Smooth muscle cell (in vitro differentiated cells): ENCODE measurements around the gene AGTPBP1. TPM values are rescaled to one million over a fixed set of nuclear protein-coding genes. Genes with fewer than 3 reads are reported as not detected.

ENCODE experiments used
- DNase-seq: peaks from one replicate; lab custom pipeline; 2025; ENCODE audit not compliant: unreplicated experiment; lab: John Stamatoyannopoulos, UW
- H2AFZ ChIP-seq: fragments of 200-600 bp; sonication (generic); 2 replicates; pipeline ENCODE4 v1.6.0; 2016; ENCODE audit warnings: antibody characterized with exemption, low read depth, mild to moderate bottlenecking
- H3F3A ChIP-seq: fragments of 200-600 bp; sonication (generic); 2 replicates; pipeline ENCODE4 v1.6.0; 2017; ENCODE audit warnings: antibody characterized with exemption, low read depth
- H3K27ac ChIP-seq: fragments of 200-600 bp; sonication (generic); 2 replicates; pipeline ENCODE4 v1.5.1; 2016; ENCODE audit warnings: low read depth, mild to moderate bottlenecking
- H3K27me3 ChIP-seq: fragments of 200-600 bp; sonication (generic); 2 replicates; pipeline ENCODE4 v1.6.1; 2016; ENCODE audit warnings: low read depth, mild to moderate bottlenecking
- H3K36me3 ChIP-seq: fragments of 200-600 bp; sonication (generic); 2 replicates; pipeline ENCODE4 v1.5.1; 2016; ENCODE audit warnings: low read depth
- H3K4me1 ChIP-seq: fragments of 200-600 bp; sonication (generic); 2 replicates; pipeline ENCODE4 v1.5.1; 2016; ENCODE audit warnings: low read depth
- H3K4me2 ChIP-seq: fragments of 200-600 bp; sonication (generic); 2 replicates; pipeline ENCODE4 v1.6.0; 2016; ENCODE audit warnings: mild to moderate bottlenecking
- H3K4me3 ChIP-seq: fragments of 200-600 bp; sonication (generic); 2 replicates; pipeline ENCODE4 v1.5.1; 2016; ENCODE audit warnings: mild to moderate bottlenecking
- H3K79me2 ChIP-seq: fragments of 200-600 bp; sonication (generic); 2 replicates; pipeline ENCODE4 v1.6.0; 2016; ENCODE audit warnings: low read depth, mild to moderate bottlenecking
- H3K9ac ChIP-seq: fragments of 200-600 bp; sonication (generic); 2 replicates; pipeline ENCODE4 v1.6.0; 2016; ENCODE audit warnings: low read depth
- H3K9me3 ChIP-seq: fragments of 200-600 bp; sonication (generic); replicated peaks from 2 replicates; pipeline ENCODE4 v1.5.1; 2016; ENCODE audit warnings: low read depth
- H4K20me1 ChIP-seq: fragments of 200-600 bp; sonication (generic); 2 replicates; pipeline ENCODE4 v1.6.0; 2016; ENCODE audit warnings: low read depth
- CTCF ChIP-seq: fragments of 200-600 bp; sonication (generic); IDR thresholded peaks from 2 replicates; pipeline ENCODE4 v1.5.1; 2017; ENCODE audit warnings: borderline replicate concordance, mild to moderate bottlenecking, antibody characterized with exemption; ENCODE audit not compliant: insufficient read depth, poor library complexity, severe bottlenecking
- WGBS: methylation state at CpG from one replicate; pipeline ENCODE4 v1.1.7; 2016; ENCODE audit warnings: low lambda C conversion rate; 5-methylcytosine and 5-hydroxymethylcytosine counted together
- polyA plus RNA-seq: library from polyadenylated mRNA; unstranded; fragments of >200 nt; fragmentation: Nextera tagmentation; extraction: Ambion mirVana; gene quantifications from 2 replicates; pipeline ENCODE4 v1.2.1, GENCODE V29; 2016
- total RNA-seq: library from RNA; depleted of rRNA; stranded (reverse); fragments of >200 nt; gene quantifications from 2 replicates; pipeline ENCODE4 v1.2.3, GENCODE V29; 2014

Gene AGTPBP1
- total and polyA plus RNA-seq, 2 experiments from 2014 or later, result 4.6 to 7.0 TPM

GRCh38 chr9:85645909-85646627 lies 95.7 kb downstream of the AGTPBP1 start:
- no peaks in the 10 kb centered on the region for H3K36me3 ChIP-seq
- no peak overlapping the region for H3K4me2 ChIP-seq
- no peaks in the 10 kb centered on the region for H3K4me1 ChIP-seq
- H2AFZ ChIP-seq, result no peak overlapping the region
- TF ChIP-seq CTCF, result no peak
- no peaks in the 10 kb centered on the region for H3K27me3 ChIP-seq
- no peaks in the 10 kb centered on the region for H3F3A ChIP-seq
- no peak overlapping the region for H3K27ac ChIP-seq
- H3K9me3 ChIP-seq, result no peaks in the 10 kb centered on the region
- H3K9ac ChIP-seq, result no peak overlapping the region
- 96% methylated on average over 3 of the region's 3 CpGs for WGBS
- no peak overlapping the region for H3K4me3 ChIP-seq
- H4K20me1 ChIP-seq, result no peaks in the 10 kb centered on the region
- H3K79me2 ChIP-seq, result no peaks in the 10 kb centered on the region
- DNase-seq, result no peak

GRCh38 chr9:85640425-85640824 lies 101.3 kb downstream of the AGTPBP1 start:
- no peaks in the 10 kb centered on the region for H3K79me2 ChIP-seq
- H3K9ac ChIP-seq, result no peak overlapping the region
- H3F3A ChIP-seq, result no peaks in the 10 kb centered on the region
- H3K4me2 ChIP-seq, result no peak overlapping the region
- 90% methylated on average over 1 of the region's 1 CpG for WGBS
- no peak overlapping the region for H2AFZ ChIP-seq
- no peaks in the 10 kb centered on the region for H4K20me1 ChIP-seq
- TF ChIP-seq CTCF, result no peak
- no peaks in the 10 kb centered on the region for H3K27me3 ChIP-seq
- DNase-seq, result no peak
- no peak overlapping the region for H3K4me3 ChIP-seq
- H3K9me3 ChIP-seq, result no peaks in the 10 kb centered on the region
- no peaks in the 10 kb centered on the region for H3K4me1 ChIP-seq
- no peaks in the 10 kb centered on the region for H3K36me3 ChIP-seq
- H3K27ac ChIP-seq, result no peak overlapping the region

GRCh38 chr9:85639675-85640186 lies 102.0 kb downstream of the AGTPBP1 start:
- H2AFZ ChIP-seq, result no peak overlapping the region
- DNase-seq, result no peak
- H3K9ac ChIP-seq, result no peak overlapping the region
- H3K36me3 ChIP-seq, result no peaks in the 10 kb centered on the region
- no peak for TF ChIP-seq CTCF
- H3K27me3 ChIP-seq, result no peaks in the 10 kb centered on the region
- 91% methylated on average over 3 of the region's 3 CpGs for WGBS
- H4K20me1 ChIP-seq, result no peaks in the 10 kb centered on the region
- H3K4me3 ChIP-seq, result no peak overlapping the region
- H3K4me1 ChIP-seq, result no peaks in the 10 kb centered on the region
- no peak overlapping the region for H3K4me2 ChIP-seq
- H3K27ac ChIP-seq, result no peak overlapping the region
- no peaks in the 10 kb centered on the region for H3K79me2 ChIP-seq
- no peaks in the 10 kb centered on the region for H3K9me3 ChIP-seq
- H3F3A ChIP-seq, result no peaks in the 10 kb centered on the region

- Histone ChIP-seq H3F3A (no peaks in the 10 kb centered on the region), H4K20me1 (no peaks in the 10 kb centered on the region), H3K79me2 (no peaks in the 10 kb centered on the region), H3K36me3 (no peaks in the 10 kb centered on the region), H3K4me1 (no peaks in the 10 kb centered on the region), H3K27ac (no peak overlapping the region), H3K27me3 (no peaks in the 10 kb centered on the region), H2AFZ (no peak overlapping the region), H3K9me3 (no peaks in the 10 kb centered on the region), H3K4me3 (no peak overlapping the region), H3K4me2 (no peak overlapping the region), H3K9ac (no peak overlapping the region)
- TF ChIP-seq CTCF, result no peak
- WGBS, result 100% methylated on average over 1 of the region's 1 CpG
- no peak for DNase-seq
Observed at GRCh38 chr9:85631809-85632208, 109.9 kb downstream of the AGTPBP1 start.
